ENCODE results near the gene FOXD1.

- TF ChIP-seq CTCF (IDR thresholded peaks at IDR 0.05) (no peak), POLR2A (IDR thresholded peaks at IDR 0.05) (no peak)
These were observed 44.8 kb upstream of the FOXD1 start for GRCh38 chr5:73493421-73493820.
